GM21367 (cell line): ENCODE results near the gene MYBPC1.

Experiments
- ATAC-seq: cut with Tn5 transposase; IDR thresholded peaks from one replicate; pipeline ENCODE4 v1.9.1; 2021; ENCODE audit not compliant: unreplicated experiment

Gene MYBPC1

GRCh38 chr12:101690544-101691098, 95.8 kb downstream of the MYBPC1 start:
- ATAC-seq: no peak

DNA sequence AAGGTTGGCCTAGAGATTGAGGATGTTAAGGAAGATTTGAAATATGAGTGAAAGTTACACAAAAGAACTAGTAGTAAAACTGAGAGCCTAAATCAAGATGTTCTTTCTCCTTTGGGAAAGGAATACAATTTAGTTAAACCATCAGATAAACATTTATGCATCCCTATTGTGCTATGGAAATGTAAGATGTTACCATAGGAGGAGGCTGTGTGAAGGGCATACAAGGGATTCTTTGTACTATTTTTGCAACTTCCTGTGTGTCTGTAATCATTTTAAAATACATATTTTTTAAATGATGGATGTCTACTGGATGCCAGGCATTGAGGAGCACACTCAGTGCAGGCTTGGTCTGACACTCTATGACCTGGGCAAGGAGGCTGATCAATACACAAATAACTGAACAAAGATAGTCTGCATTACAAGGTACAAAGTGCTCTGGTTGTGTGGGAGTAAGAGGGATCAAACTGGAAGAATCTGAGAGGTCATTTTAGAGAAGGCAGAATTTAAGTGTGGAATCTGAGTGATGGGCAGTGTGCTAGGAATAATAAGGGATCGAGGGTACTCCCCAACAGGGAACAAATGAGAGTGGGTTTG, 96.8 kb downstream of the MYBPC1 start:
- ATAC-seq: no peak

DNA sequence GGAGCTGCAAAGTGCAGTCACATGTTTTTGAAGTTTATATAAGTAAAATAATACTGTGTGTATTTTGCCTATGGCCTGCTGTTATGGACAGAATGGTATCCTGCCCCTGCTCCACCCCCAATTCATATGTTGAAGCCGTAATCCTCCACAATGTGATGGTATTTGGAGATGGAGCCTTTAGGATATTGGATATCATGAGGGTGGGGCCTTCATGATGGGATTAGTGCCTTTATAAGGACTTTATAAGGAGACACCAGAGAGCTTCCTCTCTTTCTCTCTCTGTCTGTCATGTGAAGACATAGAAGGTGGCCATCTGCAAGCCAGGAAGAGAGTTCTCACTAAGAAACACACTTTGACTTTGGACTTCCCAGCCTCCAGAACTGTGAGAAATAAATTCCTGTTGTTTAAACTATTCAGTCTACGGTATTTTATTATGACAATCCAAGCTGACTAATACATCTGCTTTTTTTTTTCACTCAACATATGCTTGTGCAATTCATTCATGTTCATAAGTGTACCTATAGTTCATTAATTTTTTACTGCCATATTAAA, 99.6 kb downstream of the MYBPC1 start:
- no peak for ATAC-seq

DNA sequence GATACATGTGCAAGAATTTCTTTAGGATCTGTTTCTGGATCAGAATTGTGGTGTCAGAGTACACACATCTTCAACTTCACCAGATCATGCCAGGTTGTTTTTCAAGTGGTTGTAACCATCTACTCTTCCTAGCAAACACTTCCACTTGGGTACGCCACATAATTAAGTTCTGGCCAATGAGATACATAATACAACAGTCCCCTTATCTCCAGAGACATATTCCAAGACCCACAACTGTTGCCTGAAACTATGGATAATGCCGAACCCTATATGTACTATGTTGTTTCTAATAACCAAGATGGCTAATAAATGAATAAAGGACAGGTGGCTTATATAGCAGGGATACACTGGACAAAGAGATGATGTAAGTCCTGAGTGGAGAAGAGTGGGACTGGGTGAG, 100.2 kb downstream of the MYBPC1 start:
- ATAC-seq: no peak

GRCh38 chr12:101695706-101696105, 100.9 kb downstream of the MYBPC1 start:
- no peak for ATAC-seq

GRCh38 chr12:101696251-101697196, 101.8 kb downstream of the MYBPC1 start:
- ATAC-seq: no peak

GRCh38 chr12:101697197-101697929, 102.6 kb downstream of the MYBPC1 start, which contains the start of gene CHPT1:
CHPT1 (plus strand) TSS chr12:101697640; CDS start chr12:101697862, 222 bp downstream.
- peak; percentile 50 for ATAC-seq

- peak; percentile 14 for ATAC-seq
These were observed 103.4 kb downstream of the MYBPC1 start for GRCh38 chr12:101697930-101698799.

GRCh38 chr12:101698800-101699347, 104.1 kb downstream of the MYBPC1 start:
- ATAC-seq: no peak

GRCh38 chr12:101700299-101700820, 105.6 kb downstream of the MYBPC1 start:
- no peak for ATAC-seq

DNA sequence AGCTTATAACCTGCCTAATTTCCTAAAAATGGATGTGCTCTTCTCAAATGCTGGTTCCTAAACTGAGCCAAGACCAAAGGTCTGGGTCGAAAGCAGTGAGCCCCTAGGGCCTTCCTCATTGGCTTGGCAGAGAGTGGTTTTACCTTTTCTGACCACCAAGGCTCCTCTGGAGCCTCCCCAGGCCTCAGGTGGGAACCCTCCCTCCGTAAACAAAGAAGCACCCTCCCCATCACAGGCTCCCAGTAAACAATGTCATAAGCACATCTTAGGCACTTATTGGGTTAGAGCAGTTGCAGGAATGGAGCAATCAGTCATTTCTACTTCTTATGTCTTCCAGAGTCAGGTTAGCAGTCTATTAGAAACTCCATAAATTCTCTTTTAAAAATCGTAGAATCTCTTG, 108.7 kb downstream of the MYBPC1 start:
- ATAC-seq: no peak

DNA sequence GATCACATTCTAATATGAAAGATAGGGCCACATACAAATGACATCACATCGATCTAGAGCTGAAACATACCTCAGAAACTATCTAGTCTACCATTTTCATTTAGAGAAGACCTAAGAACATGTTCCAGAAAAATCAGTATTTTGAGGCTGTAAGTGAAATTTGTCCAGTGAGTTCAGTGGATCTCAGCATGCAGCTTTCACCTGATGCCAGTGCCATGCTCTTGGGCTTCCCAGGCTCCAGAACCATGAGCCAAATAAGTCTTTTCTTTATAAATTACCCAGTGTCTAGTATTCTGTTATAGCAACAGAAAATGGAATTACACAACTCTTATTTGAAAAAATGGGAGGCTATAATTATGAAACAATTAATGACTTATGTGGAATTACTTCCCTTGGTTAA, 111.6 kb downstream of the MYBPC1 start:
- no peak for ATAC-seq

- no peak for ATAC-seq
These were observed 112.5 kb downstream of the MYBPC1 start for GRCh38 chr12:101707131-101707782.

DNA sequence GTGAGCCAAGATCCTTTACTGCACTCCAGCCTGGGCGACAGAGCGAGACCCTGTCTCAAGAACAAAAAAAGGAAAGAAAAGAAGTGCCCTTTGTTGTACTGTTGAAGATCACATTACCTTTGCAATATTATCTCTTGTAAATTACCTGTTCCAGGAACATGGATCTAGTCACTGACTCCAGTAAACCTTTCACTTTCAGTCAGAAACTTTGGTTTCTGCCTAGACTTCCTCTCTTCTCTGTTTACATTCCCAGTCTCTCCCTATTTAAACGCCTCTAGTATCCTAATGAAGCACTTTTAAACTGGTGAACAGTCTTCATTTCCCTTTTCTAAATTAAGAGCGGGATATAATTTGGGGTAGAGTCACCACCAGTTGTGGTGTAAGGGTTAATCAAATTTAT, 115.5 kb downstream of the MYBPC1 start:
- ATAC-seq: no peak

- ATAC-seq: no peak
These were observed 118.4 kb downstream of the MYBPC1 start for GRCh38 chr12:101713059-101713682.

DNA sequence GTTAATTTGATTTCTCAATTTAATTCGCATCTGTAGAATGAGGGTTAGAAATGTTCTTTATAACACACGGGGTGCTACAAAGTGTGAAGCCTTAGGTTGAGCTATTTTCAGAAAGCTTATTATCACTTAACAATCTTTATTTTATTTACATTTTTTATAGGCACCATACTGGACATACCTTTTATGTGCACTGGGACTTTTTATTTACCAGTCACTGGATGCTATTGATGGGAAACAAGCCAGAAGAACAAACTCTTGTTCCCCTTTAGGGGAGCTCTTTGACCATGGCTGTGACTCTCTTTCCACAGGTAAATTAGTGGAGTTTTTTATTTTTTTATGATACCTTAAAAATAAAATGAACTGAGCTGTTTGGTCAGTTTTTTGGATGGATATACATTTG, 119.2 kb downstream of the MYBPC1 start:
- ATAC-seq: no peak

DNA sequence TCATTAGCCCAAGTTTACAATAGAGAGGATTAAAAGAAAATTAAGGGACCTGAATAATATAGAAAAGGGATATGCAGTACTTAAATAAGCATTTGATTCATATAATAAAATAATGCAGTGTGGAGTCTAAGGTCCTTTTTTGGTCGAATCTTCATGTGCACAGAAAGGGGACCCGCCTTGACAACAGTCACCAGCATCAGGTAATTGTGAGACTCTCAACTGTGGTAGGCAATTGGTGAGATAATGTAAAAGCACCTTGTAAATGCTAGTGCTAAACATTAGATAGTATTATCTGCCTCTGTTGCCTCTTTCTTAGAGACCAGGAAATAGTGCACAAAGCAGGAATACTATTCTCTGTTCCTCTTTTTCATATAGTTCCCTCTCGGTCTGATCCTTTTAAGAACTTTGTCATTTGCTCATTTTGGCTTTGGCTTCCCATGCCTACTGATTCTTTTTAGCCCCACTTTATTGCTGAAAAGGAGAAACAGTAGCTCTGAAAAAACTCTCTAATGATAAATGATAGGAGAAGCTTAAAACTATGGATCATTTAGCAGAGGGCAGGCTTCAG, 120.2 kb downstream of the MYBPC1 start:
- ATAC-seq: no peak

DNA sequence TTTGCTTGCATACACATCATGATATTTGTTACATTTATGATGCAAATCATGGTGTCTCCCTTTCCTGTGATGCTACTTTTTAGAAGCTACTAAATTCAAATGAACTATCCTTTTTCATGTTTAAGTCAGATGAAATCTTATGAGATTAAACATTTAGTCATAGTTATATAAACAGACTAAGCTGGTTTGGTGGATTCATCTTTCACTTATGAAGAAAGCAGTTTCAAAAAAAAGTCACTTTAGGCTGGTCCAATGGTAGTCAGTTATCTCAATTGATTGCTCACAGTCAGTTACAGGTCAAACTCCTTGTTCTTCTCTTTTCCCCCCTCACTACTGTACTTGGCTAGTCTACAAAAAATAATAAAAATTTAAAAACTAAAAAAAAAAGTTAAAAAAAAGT, 124.8 kb downstream of the MYBPC1 start:
- ATAC-seq: no peak
